ENCODE data around the gene NYAP1.

DNA sequence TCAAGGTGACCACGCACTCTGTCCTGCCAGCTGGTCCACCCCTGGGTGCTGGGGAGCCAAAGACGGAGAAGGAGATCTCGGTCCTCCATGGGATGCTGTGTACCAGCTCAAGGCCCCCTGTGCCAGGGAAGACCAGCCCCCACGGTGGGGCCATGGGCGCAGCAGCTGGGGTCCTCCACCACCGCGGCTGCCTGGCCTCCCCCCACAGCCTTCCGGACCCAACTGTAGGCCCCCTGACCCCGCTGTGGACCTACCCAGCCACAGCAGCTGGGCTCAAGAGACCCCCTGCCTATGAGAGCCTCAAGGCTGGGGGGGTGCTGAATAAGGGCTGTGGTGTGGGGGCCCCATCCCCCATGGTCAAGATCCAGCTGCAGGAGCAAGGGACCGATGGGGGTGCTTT, 5.4 kb downstream of the NYAP1 start:
- TF ChIP-seq, protein P1, sequence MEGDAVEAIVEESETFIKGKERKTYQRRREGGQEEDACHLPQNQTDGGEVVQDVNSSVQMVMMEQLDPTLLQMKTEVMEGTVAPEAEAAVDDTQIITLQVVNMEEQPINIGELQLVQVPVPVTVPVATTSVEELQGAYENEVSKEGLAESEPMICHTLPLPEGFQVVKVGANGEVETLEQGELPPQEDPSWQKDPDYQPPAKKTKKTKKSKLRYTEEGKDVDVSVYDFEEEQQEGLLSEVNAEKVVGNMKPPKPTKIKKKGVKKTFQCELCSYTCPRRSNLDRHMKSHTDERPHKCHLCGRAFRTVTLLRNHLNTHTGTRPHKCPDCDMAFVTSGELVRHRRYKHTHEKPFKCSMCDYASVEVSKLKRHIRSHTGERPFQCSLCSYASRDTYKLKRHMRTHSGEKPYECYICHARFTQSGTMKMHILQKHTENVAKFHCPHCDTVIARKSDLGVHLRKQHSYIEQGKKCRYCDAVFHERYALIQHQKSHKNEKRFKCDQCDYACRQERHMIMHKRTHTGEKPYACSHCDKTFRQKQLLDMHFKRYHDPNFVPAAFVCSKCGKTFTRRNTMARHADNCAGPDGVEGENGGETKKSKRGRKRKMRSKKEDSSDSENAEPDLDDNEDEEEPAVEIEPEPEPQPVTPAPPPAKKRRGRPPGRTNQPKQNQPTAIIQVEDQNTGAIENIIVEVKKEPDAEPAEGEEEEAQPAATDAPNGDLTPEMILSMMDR (IDR thresholded peaks at IDR 0.05) = no peak
- no peak for TF ChIP-seq POLR2AphosphoS5 (IDR thresholded peaks at IDR 0.05)
